ENCODE data around the gene AGTPBP1. TPM values are rescaled to one million over a fixed set of nuclear protein-coding genes. Genes with fewer than 3 reads are reported as not detected.

AGTPBP1 gene
- total and polyA plus RNA-seq, 9 donors = 3.7 to 17.3 (median 11.8) TPM

- intact Hi-C loops (cut with DNase I) = no loop called here
- Histone ChIP-seq H3K9me3 (no peaks in the 10 kb centered on the region), H3K4me1 (ENCODE audit: insufficient read depth) (no peaks in the 10 kb centered on the region), H3K4me3 (no peak overlapping the region), H3K27ac (no peak overlapping the region), H3K36me3 (no peaks in the 10 kb centered on the region), H3K27me3 (no peaks in the 10 kb centered on the region)
- DNase-seq = no peak
- no peak for TF ChIP-seq EP300 (IDR thresholded peaks at IDR 0.05)
- no peak for TF ChIP-seq CTCF (IDR thresholded peaks at IDR 0.05)
- no peak for TF ChIP-seq POLR2A (IDR thresholded peaks at IDR 0.05)
- 87 to 92% (median 92%) methylated on average over 3 of the region's 3 CpGs for WGBS, 3 donors
Measured at GRCh38 chr9:85737671-85738070, 4.1 kb downstream of the AGTPBP1 start.

- TF ChIP-seq POLR2A (IDR thresholded peaks at IDR 0.05) (no peak), EP300 (IDR thresholded peaks at IDR 0.05) (no peak), CTCF (IDR thresholded peaks at IDR 0.05) (no peak)
- intact Hi-C loops (cut with DNase I) = no loop called here
- no peaks in the 10 kb centered on the region for H3K36me3 ChIP-seq
- DNase-seq = no peak
- no peaks in the 10 kb centered on the region for H3K9me3 ChIP-seq
- H3K4me3 ChIP-seq = no peak overlapping the region
- H3K4me1 ChIP-seq (ENCODE audit: insufficient read depth) = peaks cover 3% of the 10 kb centered on the region
- no peaks in the 10 kb centered on the region for H3K27me3 ChIP-seq
- no peak overlapping the region for H3K27ac ChIP-seq
- 90 to 94% (median 91%) methylated on average over 4 of the region's 4 CpGs for whole genome bisulfite sequencing, 3 donors
Measured at GRCh38 chr9:85730916-85731630, 10.7 kb downstream of the AGTPBP1 start.

- no peaks in the 10 kb centered on the region for H3K9me3 ChIP-seq
Measured at GRCh38 chr9:85729882-85730281, 11.9 kb downstream of the AGTPBP1 start.

GRCh38 chr9:85727500-85727899, 14.3 kb downstream of the AGTPBP1 start:
- 8 to 21% (median 12%) methylated on average over 2 of the region's 2 CpGs for WGBS, 3 donors
- H3K27ac ChIP-seq = no peak overlapping the region
- H3K36me3 ChIP-seq = no peaks in the 10 kb centered on the region
- no peaks in the 10 kb centered on the region for H3K27me3 ChIP-seq
- DNase-seq = no peak
- TF ChIP-seq POLR2A (IDR thresholded peaks at IDR 0.05) = no peak
- no peak for TF ChIP-seq EP300 (IDR thresholded peaks at IDR 0.05)
- no peak for TF ChIP-seq CTCF (IDR thresholded peaks at IDR 0.05)
- H3K4me3 ChIP-seq = no peak overlapping the region
- peaks cover 3% of the 10 kb centered on the region for H3K4me1 ChIP-seq (ENCODE audit: insufficient read depth)
- intact Hi-C loops (cut with DNase I) = no loop called here
- no peaks in the 10 kb centered on the region for H3K9me3 ChIP-seq

More at GRCh38 chr9:85729882-85730281, 11.9 kb downstream of the AGTPBP1 start:
- Histone ChIP-seq H3K4me3 (no peak overlapping the region), H3K27me3 (no peaks in the 10 kb centered on the region), H3K27ac (no peak overlapping the region), H3K4me1 (ENCODE audit: insufficient read depth) (peaks cover 3% of the 10 kb centered on the region), H3K36me3 (no peaks in the 10 kb centered on the region)
- DNase-seq = no peak
- intact Hi-C loops (cut with DNase I) = no loop called here
- TF ChIP-seq POLR2A (IDR thresholded peaks at IDR 0.05) (no peak), CTCF (IDR thresholded peaks at IDR 0.05) (no peak), EP300 (IDR thresholded peaks at IDR 0.05) (no peak)
